GM23338 (cell line): ENCODE data around the gene PRMT7. TPM values are rescaled to one million over a fixed set of nuclear protein-coding genes. Genes with fewer than 3 reads are reported as not detected.

ENCODE experiments used
- ATAC-seq: fragments of 200-7000 bp; cut with Tn5 transposase; 3 replicates; pipeline ENCODE4 v1.9.1; 2020
- DNase-seq: peaks from one replicate; pipeline ENCODE4 v3.0.0-alpha.2; 2015; ENCODE audit warnings: low spot score
- H2AFZ ChIP-seq: fragments of 200-600 bp; sonication (generic); 2 replicates; pipeline ENCODE4 v1.8.0; 2016; ENCODE audit warnings: antibody characterized with exemption, mild to moderate bottlenecking, moderate library complexity
- H3F3A ChIP-seq: fragments of 200-600 bp; sonication (generic); replicated peaks from 2 replicates; pipeline ENCODE4 v1.8.0; 2017; ENCODE audit warnings: antibody characterized with exemption, mixed run types, low read depth
- H3K27ac ChIP-seq: fragments of 200-600 bp; sonication (generic); 2 replicates; pipeline ENCODE4 v1.6.1; 2016; ENCODE audit warnings: low read depth
- H3K27me3 ChIP-seq: fragments of 200-600 bp; sonication (generic); 2 replicates; pipeline ENCODE4 v1.8.0; 2016; ENCODE audit warnings: mild to moderate bottlenecking, mixed run types, moderate library complexity; ENCODE audit not compliant: insufficient read depth
- H3K36me3 ChIP-seq: fragments of 200-600 bp; sonication (generic); 2 replicates; pipeline ENCODE4 v1.8.0; 2016; ENCODE audit warnings: mild to moderate bottlenecking; ENCODE audit not compliant: insufficient read depth
- H3K4me1 ChIP-seq: fragments of 200-600 bp; sonication (generic); 2 replicates; pipeline ENCODE4 v1.8.0; 2016; ENCODE audit warnings: mild to moderate bottlenecking, moderate library complexity; ENCODE audit not compliant: insufficient read depth
- H3K4me2 ChIP-seq: fragments of 200-600 bp; sonication (generic); 2 replicates; pipeline ENCODE4 v1.7.1; 2017; ENCODE audit warnings: mixed run types
- H3K4me3 ChIP-seq: fragments of 200-600 bp; sonication (generic); 2 replicates; pipeline ENCODE4 v1.6.1; 2016; ENCODE audit warnings: mixed run types
- H3K79me2 ChIP-seq: fragments of 200-600 bp; sonication (generic); replicated peaks from 2 replicates; pipeline ENCODE4 v1.8.0; 2017; ENCODE audit warnings: mild to moderate bottlenecking; ENCODE audit not compliant: insufficient read depth
- H3K9me2 ChIP-seq: fragments of 200-600 bp; sonication (generic); 2 replicates; pipeline ENCODE4 v1.8.0; 2017; ENCODE audit not compliant: insufficient read depth
- H4K20me1 ChIP-seq: fragments of 200-600 bp; sonication (generic); replicated peaks from 2 replicates; pipeline ENCODE4 v1.8.0; 2017; ENCODE audit warnings: mild to moderate bottlenecking; ENCODE audit not compliant: insufficient read depth
- H3K27ac Mint-ChIP-seq: 2 replicates; pipeline ENCODE4 v1.8.0; 2020; ENCODE audit warnings: inconsistent platforms, mild to moderate bottlenecking, moderate library complexity, mixed read lengths
- H3K27me3 Mint-ChIP-seq: 3 replicates; pipeline ENCODE4 v1.8.0; 2022; ENCODE audit warnings: low read depth, mild to moderate bottlenecking, moderate library complexity, mixed read lengths, inconsistent platforms; ENCODE audit not compliant: insufficient read depth, poor library complexity
- H3K36me3 Mint-ChIP-seq: 3 replicates; pipeline ENCODE4 v1.8.0; 2021; ENCODE audit warnings: low read depth, mild to moderate bottlenecking, inconsistent platforms, moderate library complexity, mixed read lengths
- H3K4me1 Mint-ChIP-seq: 3 replicates; pipeline ENCODE4 v1.8.0; 2020; ENCODE audit warnings: mild to moderate bottlenecking, inconsistent platforms, mixed read lengths
- H3K4me3 Mint-ChIP-seq: 3 replicates; pipeline ENCODE4 v1.8.0; 2021; ENCODE audit warnings: moderate library complexity, mild to moderate bottlenecking, inconsistent platforms, mixed read lengths
- H3K9me3 Mint-ChIP-seq: 3 replicates; pipeline ENCODE4 v1.8.0; 2020; ENCODE audit warnings: moderate library complexity, mild to moderate bottlenecking, inconsistent platforms, mixed read lengths
- polyA plus RNA-seq: library from polyadenylated mRNA; unstranded; fragments of >200 nt; fragmentation: Nextera tagmentation; extraction: Ambion mirVana; gene quantifications from 2 replicates; pipeline ENCODE4 v1.2.1, GENCODE V29; 2016
- total RNA-seq: library from RNA; depleted of rRNA; stranded (reverse); fragments of >200 nt; shearing (Covaris generic); gene quantifications from 2 replicates; pipeline ENCODE4 v1.2.3, GENCODE V29; 2014
- TF ChIP-seq, protein P1 (sequence below): fragments of 250-450 bp; sonication (Bioruptor Pico); IDR thresholded peaks from 2 replicates; pipeline ENCODE4 v1.5.0; 2020; ENCODE audit warnings: mild to moderate bottlenecking, moderate library complexity

PRMT7 gene
- total and polyA plus RNA-seq, 2 experiments from 2014 or later: 20.2 to 65.3 TPM

DNA sequence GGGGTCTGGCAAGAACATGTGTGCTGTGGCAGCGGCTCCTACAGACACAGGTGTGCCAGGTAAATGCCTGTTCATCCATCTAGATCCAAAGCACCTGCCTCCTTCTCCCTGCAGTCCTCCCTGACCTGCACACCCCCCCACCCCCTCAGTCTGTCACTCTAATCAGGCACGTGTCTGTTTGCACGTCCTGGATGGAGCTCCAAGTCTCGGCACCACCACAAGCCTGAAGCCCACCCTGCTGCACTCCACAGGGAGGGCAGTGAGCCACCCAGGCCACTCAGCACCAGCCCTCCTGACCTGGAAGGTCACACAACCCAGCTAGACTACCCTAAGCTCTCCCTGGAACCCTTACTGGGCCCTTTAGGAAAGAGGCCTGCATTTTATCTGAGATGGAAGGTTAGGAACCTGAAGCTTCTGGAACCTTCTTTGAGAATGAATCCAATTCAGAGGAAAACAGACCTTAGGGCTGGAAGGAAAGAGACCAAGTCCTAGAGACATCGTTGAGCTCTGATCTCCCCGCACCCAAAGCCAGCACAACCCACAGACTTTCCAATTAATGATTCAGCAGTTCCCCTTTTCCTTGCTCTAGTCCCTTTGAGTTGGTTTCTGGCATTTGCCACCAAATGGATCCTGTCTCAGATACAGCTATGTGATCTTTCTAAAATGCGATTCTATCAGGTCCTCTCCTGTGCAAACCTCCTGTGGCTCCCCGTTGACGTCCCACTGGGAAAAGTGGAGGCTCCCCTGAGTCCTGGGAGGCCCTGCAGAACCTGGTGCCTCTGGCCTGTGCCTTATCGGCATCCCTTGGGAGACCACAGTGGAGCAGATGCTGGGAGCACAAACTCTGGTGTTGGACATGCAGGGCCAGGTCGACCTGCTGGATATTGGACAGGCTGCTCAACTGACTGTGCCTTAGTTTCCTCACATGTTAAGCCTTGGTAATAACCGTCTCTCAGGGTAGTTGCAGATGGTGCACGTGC is 67.9 kb downstream of the PRMT7 start:
- H3K27me3 Mint-ChIP-seq: peaks cover 8% of the 10 kb centered on the region

More for the DNA sequence above, 67.9 kb downstream of the PRMT7 start:
- no peak overlapping the region for H2AFZ ChIP-seq
- H3K9me3 Mint-ChIP-seq: no peaks in the 10 kb centered on the region
- no peak overlapping the region for H3K4me3 ChIP-seq
- H3K4me1 Mint-ChIP-seq: peaks cover 10% of the 10 kb centered on the region
- no peak overlapping the region for H3K27ac ChIP-seq
- 0 out of 2 replicates have a peak, but pooled peaks cover under 1% of the 10 kb centered on the region for H3K4me1 ChIP-seq
- H3K27ac Mint-ChIP-seq: 0 out of 2 replicates have a peak overlapping the region, but pooled peaks have one; percentile 40
- ATAC-seq (no peak), DNase-seq (no peak)
- TF ChIP-seq, protein P1, sequence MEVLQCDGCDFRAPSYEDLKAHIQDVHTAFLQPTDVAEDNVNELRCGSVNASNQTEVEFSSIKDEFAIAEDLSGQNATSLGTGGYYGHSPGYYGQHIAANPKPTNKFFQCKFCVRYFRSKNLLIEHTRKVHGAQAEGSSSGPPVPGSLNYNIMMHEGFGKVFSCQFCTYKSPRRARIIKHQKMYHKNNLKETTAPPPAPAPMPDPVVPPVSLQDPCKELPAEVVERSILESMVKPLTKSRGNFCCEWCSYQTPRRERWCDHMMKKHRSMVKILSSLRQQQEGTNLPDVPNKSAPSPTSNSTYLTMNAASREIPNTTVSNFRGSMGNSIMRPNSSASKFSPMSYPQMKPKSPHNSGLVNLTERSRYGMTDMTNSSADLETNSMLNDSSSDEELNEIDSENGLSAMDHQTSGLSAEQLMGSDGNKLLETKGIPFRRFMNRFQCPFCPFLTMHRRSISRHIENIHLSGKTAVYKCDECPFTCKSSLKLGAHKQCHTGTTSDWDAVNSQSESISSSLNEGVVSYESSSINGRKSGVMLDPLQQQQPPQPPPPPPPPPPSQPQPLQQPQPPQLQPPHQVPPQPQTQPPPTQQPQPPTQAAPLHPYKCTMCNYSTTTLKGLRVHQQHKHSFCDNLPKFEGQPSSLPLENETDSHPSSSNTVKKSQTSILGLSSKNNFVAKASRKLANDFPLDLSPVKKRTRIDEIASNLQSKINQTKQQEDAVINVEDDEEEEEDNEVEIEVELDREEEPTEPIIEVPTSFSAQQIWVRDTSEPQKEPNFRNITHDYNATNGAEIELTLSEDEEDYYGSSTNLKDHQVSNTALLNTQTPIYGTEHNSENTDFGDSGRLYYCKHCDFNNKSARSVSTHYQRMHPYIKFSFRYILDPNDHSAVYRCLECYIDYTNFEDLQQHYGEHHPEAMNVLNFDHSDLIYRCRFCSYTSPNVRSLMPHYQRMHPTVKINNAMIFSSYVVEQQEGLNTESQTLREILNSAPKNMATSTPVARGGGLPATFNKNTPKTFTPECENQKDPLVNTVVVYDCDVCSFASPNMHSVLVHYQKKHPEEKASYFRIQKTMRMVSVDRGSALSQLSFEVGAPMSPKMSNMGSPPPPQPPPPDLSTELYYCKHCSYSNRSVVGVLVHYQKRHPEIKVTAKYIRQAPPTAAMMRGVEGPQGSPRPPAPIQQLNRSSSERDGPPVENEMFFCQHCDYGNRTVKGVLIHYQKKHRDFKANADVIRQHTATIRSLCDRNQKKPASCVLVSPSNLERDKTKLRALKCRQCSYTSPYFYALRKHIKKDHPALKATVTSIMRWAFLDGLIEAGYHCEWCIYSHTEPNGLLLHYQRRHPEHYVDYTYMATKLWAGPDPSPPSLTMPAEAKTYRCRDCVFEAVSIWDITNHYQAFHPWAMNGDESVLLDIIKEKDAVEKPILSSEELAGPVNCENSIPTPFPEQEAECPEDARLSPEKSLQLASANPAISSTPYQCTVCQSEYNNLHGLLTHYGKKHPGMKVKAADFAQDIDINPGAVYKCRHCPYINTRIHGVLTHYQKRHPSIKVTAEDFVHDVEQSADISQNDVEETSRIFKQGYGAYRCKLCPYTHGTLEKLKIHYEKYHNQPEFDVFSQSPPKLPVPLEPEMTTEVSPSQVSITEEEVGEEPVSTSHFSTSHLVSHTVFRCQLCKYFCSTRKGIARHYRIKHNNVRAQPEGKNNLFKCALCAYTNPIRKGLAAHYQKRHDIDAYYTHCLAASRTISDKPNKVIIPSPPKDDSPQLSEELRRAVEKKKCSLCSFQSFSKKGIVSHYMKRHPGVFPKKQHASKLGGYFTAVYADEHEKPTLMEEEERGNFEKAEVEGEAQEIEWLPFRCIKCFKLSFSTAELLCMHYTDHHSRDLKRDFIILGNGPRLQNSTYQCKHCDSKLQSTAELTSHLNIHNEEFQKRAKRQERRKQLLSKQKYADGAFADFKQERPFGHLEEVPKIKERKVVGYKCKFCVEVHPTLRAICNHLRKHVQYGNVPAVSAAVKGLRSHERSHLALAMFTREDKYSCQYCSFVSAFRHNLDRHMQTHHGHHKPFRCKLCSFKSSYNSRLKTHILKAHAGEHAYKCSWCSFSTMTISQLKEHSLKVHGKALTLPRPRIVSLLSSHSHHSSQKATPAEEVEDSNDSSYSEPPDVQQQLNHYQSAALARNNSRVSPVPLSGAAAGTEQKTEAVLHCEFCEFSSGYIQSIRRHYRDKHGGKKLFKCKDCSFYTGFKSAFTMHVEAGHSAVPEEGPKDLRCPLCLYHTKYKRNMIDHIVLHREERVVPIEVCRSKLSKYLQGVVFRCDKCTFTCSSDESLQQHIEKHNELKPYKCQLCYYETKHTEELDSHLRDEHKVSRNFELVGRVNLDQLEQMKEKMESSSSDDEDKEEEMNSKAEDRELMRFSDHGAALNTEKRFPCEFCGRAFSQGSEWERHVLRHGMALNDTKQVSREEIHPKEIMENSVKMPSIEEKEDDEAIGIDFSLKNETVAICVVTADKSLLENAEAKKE (CRISPR knock-in tag): no peak
- H3K79me2 ChIP-seq: no peaks in the 10 kb centered on the region
- H3K27me3 ChIP-seq: no peaks in the 10 kb centered on the region
- no peaks in the 10 kb centered on the region for H3F3A ChIP-seq
- H3K4me2 ChIP-seq: no peak overlapping the region
- H4K20me1 ChIP-seq: no peaks in the 10 kb centered on the region; the same call in 1 of the 2 replicates
- H3K36me3 ChIP-seq: no peaks in the 10 kb centered on the region
- no peaks in the 10 kb centered on the region for H3K9me2 ChIP-seq
- no peaks in the 10 kb centered on the region for H3K36me3 Mint-ChIP-seq
- H3K4me3 Mint-ChIP-seq: no peak overlapping the region
